DMS 273 (cell line): ENCODE data around the gene DNAH8.

Experiments
- DNase-seq: peaks from one replicate; lab custom pipeline; 2025; ENCODE audit not compliant: unreplicated experiment; lab: John Stamatoyannopoulos, UW

The DNAH8 gene

DNA sequence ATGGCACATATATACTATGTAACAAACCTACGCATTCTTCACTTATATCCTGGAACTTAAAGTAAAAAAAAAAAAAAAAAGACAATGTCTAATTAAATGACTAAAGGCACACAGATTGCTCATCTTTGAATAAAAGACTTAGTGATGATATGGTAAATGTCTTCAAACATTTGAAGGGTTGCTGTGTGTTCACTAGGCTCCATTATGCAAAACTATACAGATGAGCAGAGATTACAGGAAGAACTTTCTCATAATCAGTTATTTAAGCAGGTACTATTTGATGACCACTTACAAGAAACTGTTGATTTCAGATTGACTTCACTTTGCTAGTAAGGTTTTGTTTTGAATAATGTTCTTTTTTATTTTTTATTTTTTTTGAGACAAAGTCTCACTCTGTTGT, 34.4 kb downstream of the DNAH8 start:
- no peak for DNase-seq

GRCh38 chr6:38750968-38751615, 36.0 kb downstream of the DNAH8 start:
- DNase-seq, result no peak

DNA sequence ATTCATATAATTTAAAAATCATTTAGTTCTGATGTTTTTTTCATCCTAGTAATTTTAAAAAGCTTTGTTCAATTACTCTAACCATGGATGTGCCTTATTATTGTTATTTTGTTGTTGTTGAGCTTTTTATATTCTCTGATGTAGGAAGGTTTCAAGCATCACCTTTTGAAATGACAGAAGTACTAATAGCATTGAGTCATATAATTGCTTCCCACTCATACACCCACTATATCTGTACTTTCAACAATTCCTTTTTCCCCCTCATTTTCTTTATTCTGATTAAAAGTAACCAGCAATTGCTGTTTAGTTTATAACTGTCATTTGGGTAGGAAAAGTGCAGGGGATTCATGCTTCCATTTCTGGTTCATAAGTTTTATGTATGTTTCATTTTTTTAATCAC, 38.6 kb downstream of the DNAH8 start:
- DNase-seq, result no peak

- DNase-seq, result no peak
Measured at GRCh38 chr6:38755207-38755606, 40.1 kb downstream of the DNAH8 start.

DNA sequence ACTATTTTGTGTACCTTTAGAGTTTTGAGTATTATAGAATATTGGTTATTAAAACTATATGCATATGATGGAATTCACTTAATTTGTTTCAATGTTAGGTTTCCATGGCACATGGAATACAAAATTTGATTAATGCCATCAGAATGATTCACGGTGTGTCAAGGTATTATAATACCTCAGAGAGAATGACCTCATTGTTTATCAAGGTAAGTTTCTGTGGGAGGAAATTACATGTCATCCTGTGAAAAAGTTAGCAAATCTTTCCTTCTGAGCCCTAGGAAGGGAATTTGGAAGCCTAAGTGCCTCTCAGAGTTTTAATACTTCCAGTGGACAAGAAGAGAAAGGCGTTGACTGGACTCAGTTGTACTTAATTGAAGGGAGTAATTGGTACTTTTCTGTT, 40.8 kb downstream of the DNAH8 start:
- no peak for DNase-seq

GRCh38 chr6:38760097-38760496, 45.0 kb downstream of the DNAH8 start:
- no peak for DNase-seq

DNA sequence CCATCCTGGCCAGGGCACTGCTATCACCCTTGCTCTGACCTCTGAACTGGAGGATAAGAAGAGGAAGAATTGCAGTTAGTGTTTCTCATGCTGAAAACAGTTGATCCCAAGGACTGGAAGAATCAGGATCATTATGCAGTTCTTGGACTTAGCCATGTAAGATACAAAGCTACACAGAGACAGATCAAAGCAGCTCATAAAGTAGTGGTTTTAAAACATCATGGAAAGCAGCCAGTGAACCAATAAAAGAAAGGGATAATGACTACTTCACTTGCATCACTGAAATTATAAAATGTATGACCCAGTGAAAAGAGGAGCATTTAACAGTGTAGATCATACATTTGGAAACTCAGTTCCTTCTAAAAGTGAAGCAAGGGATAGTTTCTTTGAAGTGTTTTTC, 47.7 kb downstream of the DNAH8 start:
- DNase-seq, result no peak

- DNase-seq, result no peak
Measured at GRCh38 chr6:38767560-38767959, 52.4 kb downstream of the DNAH8 start.

DNA sequence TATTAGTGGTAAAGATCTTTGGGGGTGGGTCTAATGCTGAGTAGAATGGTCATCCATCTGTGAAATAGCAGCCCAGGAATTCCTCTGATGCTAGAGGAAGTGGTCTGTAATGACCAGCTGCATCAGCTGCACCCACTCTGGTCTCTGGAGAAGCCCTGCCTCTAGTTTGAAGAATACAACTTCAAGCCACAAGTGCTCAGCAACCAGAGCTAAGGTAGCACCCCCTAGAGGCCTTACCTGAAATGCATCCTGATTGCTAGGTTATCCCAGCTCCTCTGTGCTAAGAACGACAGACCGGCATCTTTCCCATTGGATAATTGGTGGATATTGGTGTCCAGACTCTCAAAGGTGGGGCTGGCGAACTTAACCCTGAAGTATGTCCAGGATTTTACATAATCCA, 58.2 kb downstream of the DNAH8 start:
- peak; percentile 50 for DNase-seq

DNA sequence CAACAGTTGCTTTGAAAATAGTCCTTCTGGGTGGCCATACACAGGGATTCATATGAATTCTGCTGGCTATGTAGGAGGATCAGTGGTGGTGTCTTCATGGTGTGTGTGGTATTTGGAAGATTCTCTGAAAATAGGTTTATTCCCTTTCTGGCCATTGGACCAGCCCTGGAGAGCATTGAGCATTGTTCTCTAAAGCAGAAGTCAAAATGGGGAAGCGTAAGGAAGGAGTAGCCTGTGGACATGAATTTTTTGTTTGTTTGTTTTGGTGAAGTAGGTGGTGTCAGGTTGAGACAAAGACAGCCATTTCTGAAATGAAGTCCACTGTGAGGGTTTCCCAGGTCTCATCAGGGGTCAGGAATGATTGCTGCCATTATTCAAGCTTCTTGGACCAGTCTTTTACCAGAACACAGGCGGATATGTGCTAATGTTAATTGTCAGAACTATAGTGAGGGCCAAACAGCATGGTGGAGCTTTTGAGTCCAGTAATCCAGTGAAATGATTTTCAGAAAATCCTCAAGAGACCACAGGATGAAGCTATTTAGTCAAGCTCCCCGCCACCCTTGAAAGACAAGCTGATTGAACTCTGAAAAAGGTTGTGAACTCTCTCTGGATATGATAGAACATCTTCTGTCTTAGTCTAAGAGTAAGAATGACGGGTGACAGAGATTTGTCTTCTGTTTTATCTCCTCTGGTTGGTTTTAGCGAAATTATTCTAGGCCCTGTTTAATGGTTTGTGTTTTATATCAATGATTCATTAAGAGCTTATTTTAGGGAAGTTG, 60.0 kb downstream of the DNAH8 start:
- DNase-seq, result no peak

DNA sequence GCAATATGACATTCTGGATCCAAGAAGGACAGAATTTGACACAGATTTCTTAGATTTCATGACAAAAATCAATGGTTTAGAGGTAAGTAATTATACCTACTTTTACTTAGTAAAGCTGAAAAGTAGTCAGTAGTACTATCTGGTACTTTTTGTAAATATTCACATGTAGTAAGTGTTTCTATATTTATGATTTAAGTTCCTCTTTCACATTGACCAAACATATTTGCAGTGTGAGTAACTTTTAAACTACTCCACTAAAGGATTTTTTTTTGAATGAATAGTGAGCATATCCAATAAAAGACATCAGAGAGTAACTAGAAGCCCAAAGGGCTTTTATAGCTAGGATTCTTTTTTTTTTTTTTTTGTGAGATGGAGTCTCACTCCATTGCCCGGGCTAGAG, 60.8 kb downstream of the DNAH8 start:
- DNase-seq, result no peak

GRCh38 chr6:38776515-38776914, 61.4 kb downstream of the DNAH8 start:
- peak; percentile 15 for DNase-seq

- DNase-seq, result no peak
Measured at GRCh38 chr6:38779310-38780062, 64.4 kb downstream of the DNAH8 start.

DNA sequence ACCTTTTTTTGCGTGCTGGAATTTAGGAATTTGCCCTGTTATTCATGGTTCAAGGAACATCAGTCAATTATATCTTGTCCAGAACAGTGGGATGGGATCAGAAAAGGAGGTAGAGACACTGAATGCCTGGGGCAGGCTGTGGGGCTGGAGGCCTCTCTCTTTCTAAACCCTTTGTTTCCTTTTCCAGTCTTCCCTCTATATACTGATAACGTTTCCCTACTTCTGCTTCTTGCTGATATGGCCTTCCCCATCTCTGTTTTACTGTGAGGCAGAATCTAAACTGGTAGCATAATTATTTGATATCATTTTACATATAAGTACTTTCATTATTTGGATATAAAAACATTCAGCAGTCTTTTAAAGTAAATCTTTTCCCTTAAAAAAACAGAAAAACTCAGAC, 67.5 kb downstream of the DNAH8 start:
- no peak for DNase-seq

DNA sequence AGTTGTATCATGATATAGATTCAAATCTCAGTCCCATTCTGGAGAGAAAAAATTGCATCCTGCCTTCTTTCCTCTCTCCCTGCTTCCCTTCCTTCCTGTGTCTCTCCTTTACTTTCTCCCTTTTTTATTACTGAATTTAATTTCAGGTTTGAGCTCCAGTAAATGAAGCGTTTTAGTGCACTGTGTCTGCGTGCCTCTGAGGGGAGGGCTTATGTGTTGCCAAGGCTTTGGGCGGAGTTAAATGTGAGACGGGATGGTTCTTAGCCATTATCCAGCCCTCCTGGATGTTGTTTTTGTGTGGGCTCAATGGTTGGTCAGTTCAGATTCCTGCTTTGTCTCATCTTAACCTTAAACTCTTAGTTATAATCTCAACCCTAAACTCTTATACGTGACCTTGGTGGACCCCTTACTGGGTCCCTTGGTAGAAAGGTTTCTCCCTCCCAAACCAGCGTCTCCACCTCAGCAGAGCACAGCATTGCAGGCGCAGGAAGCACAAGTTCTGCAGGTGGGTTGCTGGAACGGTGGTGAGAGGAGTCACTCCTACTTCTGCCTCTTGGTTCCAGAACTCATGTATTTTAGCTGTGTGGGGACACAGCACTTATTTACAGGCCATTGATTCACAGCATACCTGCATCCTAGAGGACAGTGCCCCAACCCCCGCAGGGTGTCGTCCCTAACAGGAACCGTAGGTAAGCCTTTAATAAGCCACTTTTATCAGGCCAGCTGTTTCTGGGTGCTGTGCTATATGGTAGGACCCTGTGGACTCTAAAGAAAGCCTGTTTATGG, 68.5 kb downstream of the DNAH8 start:
- DNase-seq, result no peak

- no peak for DNase-seq
Measured at GRCh38 chr6:38784506-38785235, 69.6 kb downstream of the DNAH8 start.

DNA sequence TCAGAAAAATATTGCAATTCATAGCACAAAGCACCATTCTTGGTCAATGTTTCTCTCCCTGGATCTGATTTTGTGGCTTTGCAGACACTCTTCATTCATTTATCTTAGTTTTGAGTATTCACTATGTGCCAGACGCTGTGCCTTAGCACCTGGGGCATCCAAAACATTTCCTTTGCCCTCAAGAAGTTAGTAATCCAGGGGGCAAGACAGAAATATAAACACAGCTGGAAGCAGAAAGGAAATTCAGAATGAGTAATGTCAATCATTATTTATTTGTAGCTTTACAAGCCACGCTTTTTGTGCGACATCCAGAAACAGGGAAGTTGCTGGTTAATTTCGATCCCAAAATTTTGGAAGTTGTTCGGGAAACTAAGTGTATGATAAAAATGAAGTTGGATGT, 71.4 kb downstream of the DNAH8 start:
- DNase-seq, result no peak

DNA sequence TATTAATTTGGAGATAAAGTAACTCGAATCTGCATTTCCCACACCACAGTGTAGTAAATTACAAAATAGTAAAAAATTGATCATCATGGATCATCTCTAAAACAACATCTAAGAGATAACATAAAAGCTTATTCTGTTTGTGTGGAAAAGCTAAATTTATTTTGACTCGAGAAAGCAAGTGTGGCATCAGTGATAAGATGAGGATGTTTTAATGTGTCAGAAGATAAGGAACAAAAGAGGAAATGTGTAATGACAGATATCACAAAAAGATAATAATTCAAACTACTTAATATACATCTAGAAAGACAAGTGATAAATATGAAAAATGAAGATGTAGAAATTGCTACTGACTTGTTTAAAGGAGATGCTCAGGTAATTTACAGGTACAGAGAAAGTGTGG, 74.1 kb downstream of the DNAH8 start:
- no peak for DNase-seq

DNA sequence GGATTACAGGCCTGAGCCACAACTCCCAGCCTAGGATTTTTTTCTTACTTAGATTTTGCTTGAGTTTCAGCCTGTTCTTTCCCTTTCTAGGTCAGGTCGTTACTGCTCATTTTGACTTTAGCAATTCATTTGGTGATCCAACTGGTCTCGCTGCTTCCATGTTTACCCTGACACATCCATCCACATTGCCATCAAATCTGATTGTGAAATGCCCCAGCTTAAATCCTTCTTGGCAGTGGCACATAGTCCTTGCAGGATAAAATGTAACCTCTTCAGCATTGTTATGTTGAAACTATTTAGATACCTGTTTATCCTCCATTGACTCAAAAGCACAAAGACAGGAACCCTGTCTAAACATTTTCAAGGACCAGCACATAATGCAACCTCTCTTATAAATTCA, 77.2 kb downstream of the DNAH8 start:
- no peak for DNase-seq

DNA sequence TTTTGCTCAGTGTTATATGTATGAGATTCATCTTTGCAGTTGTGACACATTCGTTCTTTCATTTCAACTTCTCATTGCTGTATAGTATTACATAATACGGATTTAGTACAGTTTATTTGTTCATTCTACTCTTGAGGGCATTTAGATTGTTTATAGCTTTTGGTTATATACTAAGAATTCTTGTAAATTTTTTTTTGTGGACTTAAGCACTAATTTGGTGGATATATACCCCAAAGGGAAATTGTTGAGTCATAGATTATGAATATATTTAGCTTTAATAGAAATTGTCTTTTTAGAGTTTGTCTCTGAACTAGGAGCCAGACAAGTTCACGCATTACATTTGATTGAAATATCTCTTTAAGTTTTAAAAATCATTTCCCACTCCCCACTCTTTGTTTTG, 79.6 kb downstream of the DNAH8 start:
- no peak for DNase-seq

- DNase-seq, result no peak
Measured at GRCh38 chr6:38796006-38796405, 80.9 kb downstream of the DNAH8 start.
